OCI-LY7 (cell line): Measurements from ENCODE around the gene SEC61A1. TPM values are rescaled to one million over a fixed set of nuclear protein-coding genes. Genes with fewer than 3 reads are reported as not detected.

Experiments used
- BruUV-seq: library from RNA; stranded (reverse); fragments of 400-500 nt; replicated peaks from 2 replicates; lab custom pipeline; 2021; lab: Mats Ljungman, UMichigan
- CTCF ChIA-PET: fragments of 300-600 bp; sonication (Branson Sonifier 250); formaldehyde crosslinking; loops from one replicate; lab custom pipeline; 2022; ENCODE audit warnings: antibody characterized with exemption; ENCODE audit not compliant: unreplicated experiment; lab: Charles Lee
- POLR2A ChIA-PET: fragments of 300-600 bp; sonication (Branson Sonifier 250); formaldehyde crosslinking; loops from one replicate; lab custom pipeline; 2022; ENCODE audit warnings: antibody characterized with exemption; lab: Charles Lee
- DNase-seq: peaks from one replicate; pipeline ENCODE4 v3.0.0-alpha.2; 2015; ENCODE audit warnings: low spot score
- H2AFZ ChIP-seq: fragments of 200-600 bp; sonication (generic), shearing (Covaris generic); 2 replicates; pipeline ENCODE4 v1.6.1; 2014; ENCODE audit warnings: mild to moderate bottlenecking, antibody characterized with exemption, low read length, moderate library complexity
- H3K27ac ChIP-seq: fragments of 200-600 bp; sonication (generic); 2 replicates; pipeline ENCODE4 v1.5.1; 2014; ENCODE audit warnings: mixed run types, low read depth, mild to moderate bottlenecking, moderate library complexity, low read length, inconsistent platforms; ENCODE audit not compliant: poor library complexity, severe bottlenecking
- H3K36me3 ChIP-seq: fragments of 200-600 bp; sonication (generic); 2 replicates; pipeline ENCODE4 v1.6.1; 2014; ENCODE audit warnings: mild to moderate bottlenecking, antibody characterized with exemption, low read length, moderate library complexity, mixed read lengths; ENCODE audit not compliant: insufficient read depth
- H3K4me1 ChIP-seq: fragments of 200-600 bp; sonication (generic); 2 replicates; pipeline ENCODE4 v1.5.1; 2014; ENCODE audit warnings: mild to moderate bottlenecking, low read length; ENCODE audit not compliant: insufficient read depth, poor library complexity, severe bottlenecking
- H3K4me2 ChIP-seq: fragments of 200-600 bp; sonication (generic); 2 replicates; pipeline ENCODE4 v1.6.1; 2014; ENCODE audit warnings: mild to moderate bottlenecking, low read length
- H3K4me3 ChIP-seq: fragments of 200-600 bp; sonication (generic); 2 replicates; pipeline ENCODE4 v1.5.1; 2014; ENCODE audit warnings: mild to moderate bottlenecking, low read depth, low read length; ENCODE audit not compliant: poor library complexity, severe bottlenecking
- H3K79me2 ChIP-seq: fragments of 200-600 bp; sonication (generic); 2 replicates; pipeline ENCODE4 v1.6.1; 2016; ENCODE audit warnings: low read depth, mild to moderate bottlenecking, low read length, moderate library complexity, mixed read lengths; ENCODE audit not compliant: insufficient read depth
- H3K9me2 ChIP-seq: fragments of 200-600 bp; sonication (generic); 2 replicates; pipeline ENCODE4 v1.6.1; 2016; ENCODE audit warnings: mild to moderate bottlenecking, low read length, mixed read lengths; ENCODE audit not compliant: insufficient read depth
- H3K9me3 ChIP-seq: fragments of 200-600 bp; sonication (generic); 2 replicates; pipeline ENCODE4 v1.6.1; 2014; ENCODE audit warnings: mild to moderate bottlenecking, mixed run types, low read length, mixed read lengths
- H4K20me1 ChIP-seq: fragments of 200-600 bp; sonication (generic); 2 replicates; pipeline ENCODE4 v1.6.1; 2014; ENCODE audit warnings: mild to moderate bottlenecking, antibody characterized with exemption, low read length, moderate library complexity, mixed read lengths; ENCODE audit not compliant: insufficient read depth
- EZH2phosphoT487 ChIP-seq: fragments of 200-600 bp; sonication (generic); IDR thresholded peaks from 2 replicates; pipeline ENCODE4 v1.6.1; 2018; ENCODE audit warnings: low read depth, borderline replicate concordance, mild to moderate bottlenecking, mixed run types, antibody characterized with exemption, low read length, moderate library complexity, mixed read lengths
- intact Hi-C: fragments of 100-400 bp; cut with micrococcal nuclease; formaldehyde crosslinking; loops from one replicate; pipeline ENCODE4 v1.10.0; 2022; ENCODE audit not compliant: unreplicated experiment
- total RNA-seq, 2 experiments: library from RNA; depleted of rRNA in 1 of 2; stranded (reverse); fragments of >200 nt in 1 of 2; shearing (Covaris generic) in 1 of 2; gene quantifications; 2 replicates each; pipeline ENCODE4 v1.2.3, GENCODE V29; 2014 to 2022
- TF ChIP-seq, protein P1 (sequence below): fragments of 200-600 bp; sonication (generic); conservative IDR thresholded peaks from 2 replicates; pipeline ENCODE4 v1.5.1; 2014; ENCODE audit warnings: mild to moderate bottlenecking, antibody characterized with exemption, low read length, moderate library complexity, mixed read lengths

The SEC61A1 gene
- total RNA-seq, 2 experiments from 2014 or later, result 85.2 to 133 TPM

DNA sequence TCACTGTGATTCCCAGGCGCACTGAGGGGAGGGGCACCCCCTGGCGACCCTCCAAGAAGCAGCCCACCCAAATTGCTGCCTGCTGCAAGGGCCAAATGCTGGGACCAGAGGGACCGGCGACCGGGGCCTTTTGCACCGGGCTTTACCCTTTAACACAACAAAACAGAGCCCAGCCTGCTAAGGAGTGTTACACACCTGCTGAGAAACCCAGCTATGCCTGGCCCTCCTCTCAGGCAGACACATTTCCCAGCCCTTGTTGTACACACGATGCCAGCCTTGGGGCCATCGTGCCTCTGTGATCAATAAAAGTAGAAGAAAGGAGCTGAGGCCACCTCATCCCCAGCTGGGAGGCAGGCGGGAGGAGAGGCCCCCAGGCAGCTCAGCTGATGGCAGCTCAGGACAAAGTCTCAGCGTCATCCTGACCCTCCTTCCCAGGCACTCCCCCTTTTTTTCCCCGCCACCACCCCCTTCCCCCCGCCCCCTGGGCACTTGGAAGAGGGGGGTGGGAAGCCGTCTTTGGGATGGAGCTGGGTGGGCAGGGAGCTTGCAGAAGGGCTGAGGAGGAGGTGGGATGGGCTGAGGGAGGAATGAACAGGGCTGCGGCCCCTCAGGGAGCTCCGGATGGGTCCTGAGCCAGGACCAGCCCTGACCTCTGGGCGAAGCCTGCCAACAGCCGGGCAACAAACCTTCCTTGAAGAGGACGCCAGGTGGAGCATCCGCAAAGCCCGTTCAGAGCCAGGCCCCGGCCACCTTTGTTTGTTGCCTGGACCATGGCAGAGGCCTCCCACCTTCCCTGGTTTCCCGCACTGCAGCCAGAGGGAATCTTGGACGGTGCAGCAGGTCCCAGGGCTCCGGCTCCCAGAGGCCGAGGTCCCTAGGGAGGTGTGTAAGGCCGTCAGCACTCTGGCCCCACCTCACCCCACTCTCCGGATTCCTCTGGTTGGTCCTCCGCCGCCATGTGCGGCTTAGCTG is 45.9 kb upstream of the SEC61A1 start:
- DNase-seq, result no peak
- H3K27ac ChIP-seq, result no peak overlapping the region
- H2AFZ ChIP-seq, result no peak overlapping the region
- ChIA-PET CTCF (no interaction called here), POLR2A (no interaction called here)
- no peak overlapping the region for H3K4me3 ChIP-seq
- H4K20me1 ChIP-seq, result no peaks in the 10 kb centered on the region
- no peaks in the 10 kb centered on the region for H3K79me2 ChIP-seq
- no peaks in the 10 kb centered on the region for H3K4me1 ChIP-seq
- H3K36me3 ChIP-seq, result no peaks in the 10 kb centered on the region
- intact Hi-C loops, result no loop called here
- H3K9me2 ChIP-seq, result no peaks in the 10 kb centered on the region
- H3K9me3 ChIP-seq, result no peaks in the 10 kb centered on the region
- no peak overlapping the region for H3K4me2 ChIP-seq
- no TSS peak for BruUV-seq
- TF ChIP-seq, protein P1, sequence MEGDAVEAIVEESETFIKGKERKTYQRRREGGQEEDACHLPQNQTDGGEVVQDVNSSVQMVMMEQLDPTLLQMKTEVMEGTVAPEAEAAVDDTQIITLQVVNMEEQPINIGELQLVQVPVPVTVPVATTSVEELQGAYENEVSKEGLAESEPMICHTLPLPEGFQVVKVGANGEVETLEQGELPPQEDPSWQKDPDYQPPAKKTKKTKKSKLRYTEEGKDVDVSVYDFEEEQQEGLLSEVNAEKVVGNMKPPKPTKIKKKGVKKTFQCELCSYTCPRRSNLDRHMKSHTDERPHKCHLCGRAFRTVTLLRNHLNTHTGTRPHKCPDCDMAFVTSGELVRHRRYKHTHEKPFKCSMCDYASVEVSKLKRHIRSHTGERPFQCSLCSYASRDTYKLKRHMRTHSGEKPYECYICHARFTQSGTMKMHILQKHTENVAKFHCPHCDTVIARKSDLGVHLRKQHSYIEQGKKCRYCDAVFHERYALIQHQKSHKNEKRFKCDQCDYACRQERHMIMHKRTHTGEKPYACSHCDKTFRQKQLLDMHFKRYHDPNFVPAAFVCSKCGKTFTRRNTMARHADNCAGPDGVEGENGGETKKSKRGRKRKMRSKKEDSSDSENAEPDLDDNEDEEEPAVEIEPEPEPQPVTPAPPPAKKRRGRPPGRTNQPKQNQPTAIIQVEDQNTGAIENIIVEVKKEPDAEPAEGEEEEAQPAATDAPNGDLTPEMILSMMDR, result no peak
- no peak for TF ChIP-seq EZH2phosphoT487

DNA sequence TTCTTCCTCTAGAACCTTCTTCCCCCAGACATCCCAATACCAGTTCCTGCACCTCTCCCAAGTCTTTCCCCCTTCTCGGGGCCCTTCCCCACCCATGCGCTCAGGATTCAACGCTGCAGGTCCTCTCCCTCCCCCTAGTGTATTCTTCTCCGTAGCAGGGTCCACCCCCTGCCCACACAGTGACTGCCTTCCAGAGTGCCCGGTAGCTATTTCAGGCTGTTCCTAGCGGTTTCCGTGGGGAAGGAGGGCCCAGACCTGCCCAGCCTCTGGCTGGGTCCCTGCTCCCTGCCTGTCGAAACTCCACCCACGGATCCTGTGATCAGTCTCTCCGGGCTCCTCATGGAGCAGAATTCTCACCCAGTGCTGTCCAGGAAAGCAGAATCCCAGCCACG is 45.2 kb upstream of the SEC61A1 start:
- Histone ChIP-seq H3K79me2 (no peaks in the 10 kb centered on the region), H3K9me3 (no peaks in the 10 kb centered on the region), H3K9me2 (no peaks in the 10 kb centered on the region), H4K20me1 (no peaks in the 10 kb centered on the region), H3K4me3 (no peak overlapping the region), H3K4me2 (no peak overlapping the region), H3K4me1 (no peaks in the 10 kb centered on the region), H2AFZ (no peak overlapping the region), H3K36me3 (no peaks in the 10 kb centered on the region), H3K27ac (no peak overlapping the region)
- ChIA-PET CTCF (no interaction called here), POLR2A (no interaction called here)
- BruUV-seq, result no TSS peak
- TF ChIP-seq EZH2phosphoT487, result no peak
- TF ChIP-seq, protein P1, result no peak
- intact Hi-C loops, result no loop called here
- DNase-seq, result no peak
